NCI-H748 (cell line): ENCODE data around the gene ZNF652.
"Not testable (repeated sequence)": the region's sequence is repeated elsewhere in the genome, so short reads cannot be mapped to it uniquely, and the experiment has no call there.

Experiments used
- DNase-seq: peaks from one replicate; lab custom pipeline; 2025; ENCODE audit not compliant: unreplicated experiment; lab: John Stamatoyannopoulos, UW

The ZNF652 gene

DNA sequence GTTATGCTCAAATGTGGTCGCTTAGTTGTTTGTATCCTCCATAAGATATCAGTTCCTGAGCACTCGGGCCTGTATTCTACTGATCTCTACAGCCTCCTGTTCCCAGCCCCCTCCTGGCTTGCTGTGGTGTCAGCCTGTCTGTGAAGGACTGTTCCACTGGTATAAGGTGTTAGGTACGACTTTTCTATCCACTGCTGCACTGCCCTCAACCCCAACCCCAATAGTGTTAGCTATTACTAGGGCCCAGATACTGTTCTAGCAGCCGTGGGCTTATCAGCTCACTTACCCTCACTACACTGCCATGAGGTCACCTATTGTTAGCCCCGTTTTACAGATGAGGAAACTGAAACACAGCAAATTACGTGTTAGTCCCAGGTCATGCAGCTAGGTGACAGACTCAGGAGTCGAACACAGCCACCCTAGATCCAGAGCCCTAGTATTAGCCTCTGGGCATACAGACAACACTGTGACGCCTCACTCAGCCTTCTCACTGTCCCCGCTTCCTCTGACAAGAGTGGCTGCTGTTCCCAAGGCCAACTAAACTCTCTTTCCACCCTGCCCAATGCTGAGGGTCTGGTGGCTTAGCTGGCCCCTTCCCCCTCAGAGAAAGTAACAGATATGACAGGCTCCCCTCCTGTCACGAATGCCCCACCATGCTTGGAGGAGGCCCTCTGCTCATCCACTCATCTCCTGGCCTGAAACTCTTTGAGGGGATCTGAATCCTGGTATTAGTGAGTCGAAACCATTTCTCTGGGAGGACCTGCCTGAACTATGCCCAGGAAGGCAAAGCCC, 25.6 kb upstream of the ZNF652 start:
- no peak for DNase-seq

DNA sequence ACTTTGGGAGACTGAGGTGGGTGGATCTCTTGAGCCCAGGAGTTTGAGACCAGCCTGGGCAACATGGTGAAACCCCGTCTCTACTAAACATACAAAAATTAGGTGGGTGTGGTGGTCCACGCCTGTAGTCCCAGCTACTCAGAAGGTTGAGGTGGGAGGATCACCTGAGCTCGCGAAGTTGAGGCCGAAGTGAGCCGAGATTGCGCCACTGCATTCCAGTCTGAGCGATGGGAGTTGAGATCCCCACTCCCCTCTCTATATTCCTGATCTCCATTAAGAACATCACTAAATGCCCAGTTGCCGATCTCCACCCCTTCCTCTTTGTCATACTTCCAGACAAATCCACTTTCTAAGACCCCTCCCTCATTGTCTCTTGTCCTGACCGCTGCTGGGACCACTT, 24.3 kb upstream of the ZNF652 start:
- DNase-seq: no peak

DNA sequence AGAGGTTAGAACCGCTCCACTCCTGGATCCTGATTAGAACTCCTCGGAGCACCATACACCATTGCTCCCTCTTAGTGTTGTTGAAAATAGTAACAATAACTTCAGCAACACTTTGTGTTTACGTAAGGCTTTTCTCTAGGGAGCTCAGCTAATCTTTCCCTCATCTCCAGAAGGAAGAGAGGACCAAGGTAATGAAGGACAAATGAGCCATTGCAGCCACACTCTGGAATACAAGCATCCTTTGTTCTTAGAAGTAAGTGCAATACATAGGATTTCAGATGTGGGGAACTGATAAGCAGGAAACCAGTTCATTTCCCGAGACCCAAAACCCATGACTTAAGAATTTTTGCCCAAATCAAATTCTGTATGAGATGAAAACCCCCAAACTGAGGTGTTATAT, 22.9 kb upstream of the ZNF652 start:
- no peak for DNase-seq

GRCh38 chr17:49383060-49383459, 21.0 kb upstream of the ZNF652 start:
- no peak for DNase-seq

- no peak for DNase-seq
Measured at GRCh38 chr17:49382556-49382955, 20.5 kb upstream of the ZNF652 start.

GRCh38 chr17:49381793-49382192, 19.7 kb upstream of the ZNF652 start:
- no peak for DNase-seq

DNA sequence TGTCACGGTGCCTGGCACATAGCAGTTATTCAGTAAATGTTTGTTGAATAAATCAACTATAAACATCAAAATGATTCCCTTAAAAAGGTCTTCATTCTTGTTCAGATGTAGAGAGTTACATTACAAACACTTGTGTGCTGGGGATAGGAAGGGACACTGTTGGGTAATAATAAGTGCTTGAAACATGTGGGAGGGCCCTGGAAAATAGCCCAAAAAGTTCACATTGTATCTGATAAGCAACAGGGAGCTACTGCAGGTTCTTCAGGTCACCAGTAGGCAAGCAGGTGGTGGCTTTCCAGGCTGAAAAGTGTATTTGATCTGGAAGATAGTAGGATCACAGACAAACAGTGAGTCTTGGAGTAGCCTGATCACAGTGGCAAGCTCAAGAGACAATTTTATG, 19.0 kb upstream of the ZNF652 start:
- DNase-seq: no peak

GRCh38 chr17:49379926-49380325, 17.9 kb upstream of the ZNF652 start:
- DNase-seq: no peak

- DNase-seq: no peak
Measured at GRCh38 chr17:49378311-49378710, 16.3 kb upstream of the ZNF652 start.

- DNase-seq: no peak
Measured at GRCh38 chr17:49375544-49375943, 13.5 kb upstream of the ZNF652 start.

GRCh38 chr17:49373115-49373514, 11.1 kb upstream of the ZNF652 start:
- DNase-seq: no peak

DNA sequence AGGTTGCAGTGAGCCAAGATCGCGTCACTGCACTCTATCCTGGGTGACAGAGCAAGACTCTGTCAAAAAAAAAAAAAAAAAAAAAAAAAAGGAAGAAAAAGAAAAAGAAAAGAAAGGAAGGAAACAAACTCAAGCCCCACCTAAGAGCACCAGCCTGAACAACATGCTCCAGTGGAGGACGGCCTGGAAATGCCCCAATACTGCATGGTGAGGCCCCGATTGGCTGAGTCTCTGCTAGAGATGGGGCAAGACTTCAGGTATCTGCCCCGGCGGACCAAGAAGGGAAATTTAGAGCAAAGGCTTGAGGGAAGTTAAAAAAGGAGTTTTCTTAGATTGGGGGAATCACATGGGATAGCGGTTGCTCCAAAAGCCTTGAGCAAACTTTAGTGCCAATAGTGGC, 10.4 kb upstream of the ZNF652 start:
- DNase-seq: no peak

DNA sequence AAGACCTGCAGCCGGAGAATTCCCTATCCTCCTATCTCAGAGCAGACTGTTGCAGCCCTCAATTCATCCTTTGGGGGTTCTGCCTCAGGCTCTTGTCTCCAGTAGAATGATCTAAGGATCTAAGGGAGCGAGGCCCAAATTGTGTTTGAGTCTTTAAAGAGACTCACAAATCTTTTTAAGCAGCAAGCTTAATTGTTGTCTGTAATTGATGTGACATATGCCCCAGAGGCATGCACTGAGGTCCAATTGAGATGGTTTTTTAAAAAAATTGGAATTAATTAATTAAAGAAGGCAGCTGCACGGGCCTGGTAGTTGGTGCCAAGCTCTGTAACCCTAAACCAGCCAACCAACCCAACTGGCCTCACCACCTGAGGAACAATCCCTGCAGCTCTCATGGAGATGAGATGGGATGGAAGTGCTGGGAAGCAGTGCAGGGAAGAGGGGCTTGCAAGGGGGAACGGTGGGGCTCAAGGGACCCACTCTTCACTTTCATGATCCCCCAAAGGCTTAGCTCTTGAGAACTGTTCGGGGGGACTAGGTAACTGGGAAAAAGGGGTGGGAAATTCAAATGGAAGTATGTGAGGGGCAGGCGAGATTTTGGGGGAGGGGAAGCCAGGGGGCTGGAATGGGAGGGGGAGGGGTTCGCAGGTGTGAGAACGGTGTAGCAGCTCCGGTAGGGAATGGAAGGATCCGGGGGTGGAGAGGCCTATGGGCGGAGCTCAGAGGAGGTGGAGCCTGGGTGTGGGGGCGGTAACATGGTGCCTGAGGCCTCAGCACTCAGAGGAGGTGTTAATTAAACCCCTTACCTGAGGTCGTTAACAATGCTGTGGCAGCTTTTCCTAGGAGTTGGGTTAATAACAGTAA, 9.2 kb upstream of the ZNF652 start:
- DNase-seq: peak; percentile 22

GRCh38 chr17:49369760-49370159, 7.7 kb upstream of the ZNF652 start:
- no peak for DNase-seq

DNA sequence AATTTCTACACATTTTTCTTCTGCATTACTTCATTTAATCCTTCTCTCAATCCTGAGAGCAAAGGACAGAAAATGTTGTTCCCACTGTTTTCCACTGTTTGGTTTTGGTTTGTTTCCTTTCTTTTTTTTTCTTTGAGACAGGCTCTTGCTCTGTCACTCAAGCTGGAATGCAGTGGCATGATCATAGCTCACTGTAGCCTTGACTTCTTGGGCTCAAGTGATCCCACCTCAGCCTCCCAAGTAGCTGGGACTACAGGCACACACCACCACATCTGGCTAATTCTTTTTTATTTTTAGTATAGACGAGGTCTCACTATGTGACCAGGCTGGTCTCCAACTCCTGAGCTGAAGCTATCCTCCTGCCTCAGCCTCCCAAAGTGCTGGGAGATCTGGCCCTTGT, 7.0 kb upstream of the ZNF652 start:
- no peak for DNase-seq

DNA sequence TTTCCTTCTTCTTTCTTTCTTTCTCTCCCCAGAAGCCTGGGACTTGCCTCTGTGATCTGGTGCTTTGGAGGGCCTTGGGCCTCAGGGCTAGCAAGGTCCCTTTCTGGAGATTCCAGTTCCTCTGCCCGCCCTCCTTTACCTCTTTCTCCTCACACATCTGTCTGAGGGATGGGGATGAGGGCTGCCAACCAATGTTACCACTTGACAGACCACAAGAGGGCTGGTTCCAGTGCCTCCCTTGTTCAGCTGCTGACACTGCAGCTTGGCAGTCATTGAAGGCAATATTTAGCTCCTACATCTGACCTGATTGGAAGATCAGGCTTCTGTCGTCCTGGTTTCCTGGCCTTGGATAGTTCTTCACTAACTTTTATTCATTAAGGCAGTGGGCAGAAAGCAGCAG, 3.6 kb upstream of the ZNF652 start:
- peak; percentile 13 for DNase-seq

- not testable (repeated sequence) for DNase-seq
Measured at GRCh38 chr17:49365126-49365525, 3.1 kb upstream of the ZNF652 start.

DNA sequence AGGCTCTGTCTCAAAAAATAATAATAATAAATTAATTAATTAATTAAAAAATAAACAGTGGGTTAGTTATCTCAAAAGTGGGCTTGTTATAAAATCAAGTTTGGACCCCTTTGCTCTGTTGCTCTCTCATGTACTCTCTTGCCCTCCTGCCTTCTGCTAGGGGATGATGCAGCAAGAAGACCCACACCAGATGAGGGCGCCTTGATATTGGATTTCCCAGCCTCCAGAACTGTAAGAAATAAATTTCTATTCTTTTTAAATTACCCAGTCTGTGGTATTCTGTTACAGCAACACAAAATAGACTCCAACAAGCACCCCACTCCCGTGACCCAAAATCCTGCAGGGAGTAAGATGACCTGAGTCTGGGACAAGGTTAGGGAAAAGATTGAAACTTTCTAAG, 2.1 kb upstream of the ZNF652 start:
- DNase-seq: no peak

DNA sequence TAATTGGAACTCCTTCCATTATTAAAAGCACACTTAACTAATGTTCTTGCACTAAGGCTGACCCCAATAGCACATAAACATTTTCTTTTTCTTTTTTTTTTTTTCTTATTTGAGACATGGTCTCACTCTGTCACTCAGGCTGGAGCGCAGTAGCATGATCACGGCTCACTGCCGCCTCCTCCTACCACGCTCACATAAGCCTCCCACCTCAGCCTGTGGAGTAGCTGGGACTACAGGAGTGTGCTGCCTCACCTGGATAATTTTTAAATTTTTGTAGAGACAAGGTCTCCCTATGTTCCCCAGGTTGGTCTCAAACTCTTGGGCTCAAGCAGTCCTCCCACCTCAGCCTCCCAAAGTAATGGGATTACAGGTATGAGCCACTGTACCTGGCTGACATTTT, 1.2 kb upstream of the ZNF652 start:
- DNase-seq: no peak

GRCh38 chr17:49362723-49363117, 670 bp upstream of the ZNF652 start:
- no peak for DNase-seq

DNA sequence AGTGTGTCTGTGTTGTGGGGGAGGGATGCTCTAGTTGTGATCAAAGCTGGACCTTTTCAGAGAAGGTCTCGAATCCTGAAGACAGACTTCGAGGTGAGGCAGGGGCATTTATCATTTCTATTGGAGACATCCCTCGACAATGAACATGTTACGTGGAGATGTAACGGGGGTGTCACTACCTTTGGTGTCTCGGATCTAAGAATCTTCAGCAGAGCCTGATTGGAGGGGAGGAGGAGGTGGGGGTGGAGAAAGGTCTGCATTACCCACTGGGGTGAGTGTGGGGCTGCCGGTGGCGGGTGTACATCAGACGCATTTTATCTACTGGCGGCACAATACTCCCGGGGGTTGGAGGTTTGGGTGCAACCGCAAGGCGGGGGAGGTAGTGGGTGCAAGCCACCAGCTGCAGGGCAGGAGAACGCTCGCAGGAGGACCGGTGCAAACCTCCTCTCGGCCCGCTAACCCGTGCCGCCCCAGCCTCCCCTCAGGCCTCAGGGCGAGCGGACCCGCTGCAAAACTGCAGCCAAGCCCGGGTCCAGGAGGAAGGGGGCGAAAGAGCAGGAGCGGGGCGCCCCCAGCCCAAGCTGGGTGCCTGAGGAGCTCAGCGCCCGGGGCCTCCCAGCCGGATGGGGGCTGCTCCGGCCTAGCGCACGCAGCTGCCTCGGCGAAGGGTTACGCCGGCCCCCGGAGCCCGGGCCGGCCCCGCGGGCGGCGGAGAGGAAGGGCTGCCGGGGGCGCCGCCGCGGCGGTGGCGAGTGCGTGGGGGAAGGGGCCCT, 735 bp downstream of the ZNF652 start:
- peak; percentile 71 for DNase-seq

DNA sequence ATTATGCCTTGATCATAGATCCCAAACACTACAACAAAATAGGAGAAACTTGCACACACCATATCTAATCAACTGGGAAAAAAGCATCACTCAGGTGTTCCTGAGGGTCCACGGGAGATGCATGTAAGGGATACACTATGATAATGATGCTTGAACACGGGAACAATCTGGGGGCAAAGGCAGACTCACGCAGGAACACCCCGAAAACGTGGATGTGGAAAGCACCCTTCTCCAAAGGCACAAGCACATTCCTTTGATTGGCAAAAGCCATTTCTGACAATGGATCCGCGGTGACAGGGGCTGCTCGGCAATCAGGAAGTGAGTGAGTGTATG, 1.3 kb downstream of the ZNF652 start:
- DNase-seq: no peak
